OCI-LY7 (cell line): ENCODE data around the gene GRHL1.

Source experiments
- CTCF ChIP-seq: fragments of 200-600 bp; sonication (generic); conservative IDR thresholded peaks from 2 replicates; pipeline ENCODE4 v1.5.1; 2014; ENCODE audit warnings: mild to moderate bottlenecking, antibody characterized with exemption, low read length, moderate library complexity, mixed read lengths
- EZH2phosphoT487 ChIP-seq: fragments of 200-600 bp; sonication (generic); IDR thresholded peaks from 2 replicates; pipeline ENCODE4 v1.6.1; 2018; ENCODE audit warnings: low read depth, borderline replicate concordance, mild to moderate bottlenecking, mixed run types, antibody characterized with exemption, low read length, moderate library complexity, mixed read lengths

- TF ChIP-seq CTCF, result no peak
- no peak for TF ChIP-seq EZH2phosphoT487
These were observed 51.2 kb downstream of the GRHL1 start for GRCh38 chr2:10002681-10003080.
